DMS 273 treated with DMSO at 0.1 percent for 48 hours (cell line): ENCODE results near the gene RPS28.
"Not testable (repeated sequence)": the region's sequence is repeated elsewhere in the genome, so short reads cannot be mapped to it uniquely, and the experiment has no call there.

Experiments
- DNase-seq: peaks from one replicate; lab custom pipeline; 2025; lab: John Stamatoyannopoulos, UW

The RPS28 gene

GRCh38 chr19:8320564-8321066 lies 681 bp upstream of the RPS28 start:
- DNase-seq = no peak

- DNase-seq = no peak
Observed at GRCh38 chr19:8321986-8322637, 816 bp downstream of the RPS28 start.

- DNase-seq = no peak
Observed at GRCh38 chr19:8322638-8322997, 1.3 kb downstream of the RPS28 start.

- DNase-seq = no peak
Observed at GRCh38 chr19:8323781-8324185, 2.5 kb downstream of the RPS28 start.

GRCh38 chr19:8324186-8325050 lies 3.1 kb downstream of the RPS28 start:
- no peak for DNase-seq

GRCh38 chr19:8325454-8325853 lies 4.2 kb downstream of the RPS28 start:
- DNase-seq = no peak

- DNase-seq = no peak
Observed at GRCh38 chr19:8329996-8330395, 8.7 kb downstream of the RPS28 start.

GRCh38 chr19:8331263-8331845 lies 10.1 kb downstream of the RPS28 start:
- DNase-seq = no peak

GRCh38 chr19:8332976-8333766 lies 11.9 kb downstream of the RPS28 start:
- no peak for DNase-seq

- DNase-seq = no peak
Observed at GRCh38 chr19:8333767-8334457, 12.6 kb downstream of the RPS28 start.

GRCh38 chr19:8334458-8335342 lies 13.4 kb downstream of the RPS28 start:
- peak; percentile 26 for DNase-seq

GRCh38 chr19:8335343-8336071 lies 14.2 kb downstream of the RPS28 start:
- no peak for DNase-seq

- no peak for DNase-seq
Observed at GRCh38 chr19:8336072-8336569, 14.8 kb downstream of the RPS28 start.

GRCh38 chr19:8336660-8337059 lies 15.4 kb downstream of the RPS28 start:
- DNase-seq = no peak

- DNase-seq = no peak
Observed at GRCh38 chr19:8337728-8338127, 16.4 kb downstream of the RPS28 start.

GRCh38 chr19:8338835-8339234 lies 17.5 kb downstream of the RPS28 start:
- no peak for DNase-seq

GRCh38 chr19:8340341-8341096 lies 19.2 kb downstream of the RPS28 start:
- no peak for DNase-seq

- DNase-seq = not testable (repeated sequence)
Observed at GRCh38 chr19:8341504-8341903, 20.2 kb downstream of the RPS28 start.

GRCh38 chr19:8342316-8342683 lies 21.0 kb downstream of the RPS28 start:
- DNase-seq = no peak
